Measurements from ENCODE around the gene NRTN.

GRCh38 chr19:5873617-5874199 lies 68.8 kb downstream of the NRTN start:
- TF ChIP-seq CTCF (IDR thresholded peaks at IDR 0.05) (no peak), POLR2AphosphoS5 (IDR thresholded peaks at IDR 0.05; ENCODE audit: low read depth, low read length) (no peak), REST (IDR thresholded peaks at IDR 0.05; ENCODE audit: insufficient read depth in 1 of 2, low read depth in 2 of 2, low read length in 1 of 2) (no peak), SIN3A (IDR thresholded peaks at IDR 0.05; ENCODE audit: borderline replicate concordance, insufficient read depth, low read depth, low read length) (no peak), TCF7L2 (IDR thresholded peaks at IDR 0.05; ENCODE audit: low read depth, low read length) (no peak)
